DMS 273 (cell line): ENCODE measurements around the gene FOXK1.
"Not testable (repeated sequence)": the region's sequence is repeated elsewhere in the genome, so short reads cannot be mapped to it uniquely, and the experiment has no call there.

Experiments used
- DNase-seq: peaks from one replicate; lab custom pipeline; 2025; ENCODE audit not compliant: unreplicated experiment; lab: John Stamatoyannopoulos, UW

Gene FOXK1

GRCh38 chr7:4783292-4783652, 101.2 kb downstream of the FOXK1 start:
- no peak for DNase-seq

- DNase-seq: no peak
These were observed 101.8 kb downstream of the FOXK1 start for GRCh38 chr7:4783762-4784351.

DNA sequence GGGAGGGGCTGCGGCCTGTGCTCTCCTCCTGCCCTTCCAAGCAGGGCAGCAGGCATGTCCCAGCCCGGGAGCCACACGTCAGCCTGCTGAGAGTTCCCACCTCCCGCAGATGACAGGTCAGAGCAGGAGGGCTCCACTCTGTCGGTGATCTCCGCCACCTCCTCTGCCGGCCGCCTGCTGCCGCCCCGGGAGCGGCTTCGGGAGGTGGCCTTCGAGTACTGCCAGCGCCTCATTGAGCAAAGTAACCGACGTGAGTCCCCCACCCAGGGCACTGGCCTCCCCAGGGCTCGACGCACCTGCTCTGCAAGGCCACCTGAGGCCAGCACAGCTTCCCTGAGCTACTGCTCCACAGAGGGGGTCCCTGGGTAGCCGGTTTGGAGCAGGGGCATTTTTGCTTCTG, 102.7 kb downstream of the FOXK1 start:
- DNase-seq: no peak

- DNase-seq: no peak
These were observed 103.3 kb downstream of the FOXK1 start for GRCh38 chr7:4785371-4785770.

DNA sequence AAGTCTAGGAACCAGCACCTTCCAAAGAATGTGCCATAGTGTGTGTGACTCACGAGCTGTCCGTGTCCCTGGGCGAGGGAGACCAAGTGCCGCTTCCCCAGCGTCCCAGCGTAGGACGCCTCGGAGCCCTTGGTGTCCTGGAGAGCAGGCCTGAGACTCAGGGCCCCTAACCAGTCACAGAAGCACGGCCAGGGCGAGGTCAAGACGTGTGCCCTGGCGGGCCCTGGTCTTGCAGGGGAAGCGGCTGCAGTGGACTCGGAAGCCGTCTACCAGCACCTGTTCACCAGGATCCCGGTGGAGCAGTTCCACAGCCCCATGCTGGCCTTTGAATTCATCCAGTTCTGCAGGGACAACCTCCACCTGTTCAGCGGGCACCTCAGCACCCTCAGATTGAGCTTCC, 103.9 kb downstream of the FOXK1 start:
- DNase-seq: no peak

DNA sequence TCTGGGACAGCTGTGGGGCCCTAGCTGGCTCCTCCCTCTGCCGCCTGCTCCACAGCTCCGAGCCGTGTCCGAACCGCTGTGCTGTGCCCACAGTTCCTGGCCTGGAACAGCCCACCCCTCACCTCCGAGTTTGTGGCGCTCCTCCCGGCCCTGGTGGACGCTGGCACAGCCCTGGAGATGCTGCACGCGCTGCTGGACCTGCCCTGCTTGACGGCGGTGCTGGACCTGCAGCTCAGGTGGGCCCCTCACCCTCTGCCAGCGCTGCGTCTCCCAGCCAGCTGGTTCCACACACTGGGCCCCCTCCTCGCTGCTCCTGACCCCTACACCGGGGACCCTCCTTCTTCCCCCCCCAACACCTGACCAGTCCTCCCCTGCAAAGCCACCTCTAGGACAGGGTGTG, 105.4 kb downstream of the FOXK1 start:
- DNase-seq: no peak

GRCh38 chr7:4787947-4788626, 106.0 kb downstream of the FOXK1 start:
- DNase-seq: no peak

DNA sequence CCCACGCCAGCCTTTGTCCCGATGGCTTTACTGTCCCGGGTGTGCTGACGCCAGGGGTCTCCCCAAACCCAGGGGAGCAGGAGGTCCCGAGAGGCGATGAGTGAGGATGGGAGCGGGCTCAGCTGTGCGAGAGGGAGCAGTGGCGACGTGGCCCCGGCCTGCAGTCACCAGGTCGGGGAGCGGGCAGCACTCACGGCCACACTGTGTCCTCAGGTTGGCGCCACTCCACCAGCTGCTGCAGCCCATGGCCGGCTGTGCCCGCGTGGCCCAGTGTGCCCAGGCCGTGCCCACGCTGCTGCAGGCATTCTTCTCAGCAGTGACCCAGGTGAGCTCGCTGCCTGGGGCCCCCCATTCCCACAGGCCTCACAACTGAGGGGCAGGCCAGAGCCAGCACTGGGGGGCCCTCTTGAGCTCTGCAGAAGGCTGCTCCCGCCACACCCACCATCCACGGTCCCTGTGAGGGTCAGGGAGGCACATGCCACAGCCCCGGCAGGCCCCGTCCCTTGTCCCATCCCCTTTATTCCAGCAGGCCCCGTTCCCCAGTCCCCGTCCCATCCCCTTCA, 106.6 kb downstream of the FOXK1 start:
- DNase-seq: no peak

DNA sequence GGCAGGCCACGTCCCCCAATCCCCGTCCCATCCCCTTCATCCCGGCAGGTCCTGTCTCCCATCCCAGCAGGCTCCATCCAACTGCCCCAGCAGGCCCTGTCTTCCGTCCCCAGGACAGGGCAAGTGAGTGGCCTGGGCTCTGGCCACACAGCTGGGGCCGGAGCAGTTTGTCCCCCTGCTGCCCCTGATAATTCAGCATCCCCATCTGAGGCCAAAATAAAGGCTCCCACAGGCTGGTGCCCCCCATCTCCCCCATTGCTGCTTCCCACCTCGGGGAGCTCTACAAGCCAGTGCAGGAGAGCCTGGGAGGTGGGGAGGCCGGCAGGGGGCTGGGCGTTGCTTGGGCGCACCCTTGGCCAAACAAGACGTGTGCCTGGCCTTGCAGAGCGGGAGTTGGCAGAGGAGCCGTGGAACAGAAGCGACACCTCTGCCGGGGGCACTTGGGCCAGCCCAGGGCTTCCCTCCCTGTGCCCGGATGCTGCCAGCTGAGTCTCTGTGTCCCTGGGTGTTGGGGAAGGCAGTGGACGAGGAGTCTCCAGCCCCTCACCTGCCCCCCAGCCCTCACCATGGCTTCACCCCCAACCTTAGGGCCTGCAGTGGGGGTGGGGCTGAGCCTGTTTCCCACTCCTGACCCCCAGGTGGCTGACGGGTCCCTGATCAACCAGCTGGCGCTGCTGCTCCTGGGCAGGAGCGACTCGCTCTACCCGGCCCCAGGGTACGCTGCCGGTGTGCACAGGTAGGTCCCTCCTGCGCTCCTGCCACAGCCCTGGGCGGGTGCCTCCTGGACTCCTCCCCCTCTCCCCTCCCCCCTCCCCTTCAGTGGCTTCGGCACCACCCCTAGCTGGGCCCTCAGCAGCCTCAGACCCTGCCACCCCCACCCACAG, 107.3 kb downstream of the FOXK1 start:
- no peak for DNase-seq

DNA sequence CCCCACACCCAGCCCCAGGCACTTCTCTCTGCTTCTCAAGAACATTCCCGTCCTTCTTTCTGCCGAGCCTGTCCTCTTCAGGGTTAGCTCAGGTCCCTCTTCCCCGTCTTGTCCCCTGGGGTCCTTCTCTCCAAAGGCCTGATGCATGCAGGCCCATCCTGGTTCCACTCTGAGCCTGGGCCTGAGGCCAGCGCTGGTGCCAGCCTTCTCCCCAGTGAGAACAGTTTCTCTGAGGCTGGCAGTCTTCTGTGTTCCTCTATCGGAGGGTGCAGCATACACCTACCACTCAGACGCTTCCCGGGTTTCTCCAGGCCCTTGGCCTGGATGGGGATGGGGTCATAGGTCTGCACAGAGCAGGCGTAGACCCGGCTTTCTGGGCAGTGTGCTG, 108.0 kb downstream of the FOXK1 start:
- DNase-seq: no peak

GRCh38 chr7:4790516-4790991, 108.5 kb downstream of the FOXK1 start:
- DNase-seq: no peak

- DNase-seq: no peak
These were observed 109.1 kb downstream of the FOXK1 start for GRCh38 chr7:4791101-4791737.

- DNase-seq: peak; percentile 52
These were observed 109.8 kb downstream of the FOXK1 start for GRCh38 chr7:4791738-4792536.

- no peak for DNase-seq
These were observed 110.5 kb downstream of the FOXK1 start for GRCh38 chr7:4792537-4793126.

DNA sequence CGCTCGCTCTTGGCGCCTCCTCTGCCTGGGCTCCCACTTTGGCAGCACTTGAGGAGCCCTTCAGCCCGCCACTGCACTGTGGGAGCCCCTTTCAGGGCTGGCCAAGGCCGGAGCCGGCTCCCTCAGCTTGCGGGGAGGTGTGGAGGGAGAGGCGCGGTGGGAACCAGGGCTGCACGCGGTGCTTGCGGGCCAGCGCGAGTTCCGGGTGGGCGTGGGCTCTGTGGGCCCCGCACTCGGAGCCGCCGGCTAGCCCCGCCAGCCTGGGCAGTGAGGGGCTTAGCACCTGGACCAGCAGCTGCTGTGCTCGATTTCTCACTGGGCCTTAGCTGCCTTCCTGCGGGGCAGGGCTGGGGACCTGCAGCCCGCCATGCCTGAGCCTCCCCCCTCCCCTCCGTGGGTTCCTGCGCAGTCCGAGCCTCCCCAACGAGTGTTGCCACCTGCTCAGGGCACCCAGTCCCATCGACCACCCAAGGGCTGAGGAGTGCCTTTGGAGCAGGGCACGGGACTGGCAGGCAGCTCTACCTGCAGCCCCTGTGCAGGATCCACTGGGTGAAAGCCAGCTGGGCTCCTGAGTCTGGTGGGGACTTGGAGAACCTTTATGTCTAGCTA, 111.4 kb downstream of the FOXK1 start:
- DNase-seq: not testable (repeated sequence)

DNA sequence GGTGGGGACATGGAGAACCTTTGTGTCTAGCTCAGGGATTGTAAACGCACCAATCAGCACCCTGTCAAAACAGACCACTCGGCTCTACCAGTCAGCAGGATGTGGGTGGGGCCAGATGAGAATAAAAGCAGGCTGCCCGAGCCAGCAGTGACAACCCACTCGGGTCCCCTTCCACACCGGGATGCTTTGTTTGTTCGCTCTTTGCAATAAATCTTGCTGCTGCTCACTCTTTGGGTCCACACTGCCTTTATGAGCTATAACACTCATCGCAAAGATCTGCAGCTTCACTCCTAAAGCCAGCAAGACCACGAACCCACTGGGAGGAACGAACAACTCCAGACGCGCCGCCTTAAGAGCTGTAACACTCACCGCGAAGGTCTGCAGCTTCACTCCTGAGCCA, 112.1 kb downstream of the FOXK1 start:
- DNase-seq: not testable (repeated sequence)

DNA sequence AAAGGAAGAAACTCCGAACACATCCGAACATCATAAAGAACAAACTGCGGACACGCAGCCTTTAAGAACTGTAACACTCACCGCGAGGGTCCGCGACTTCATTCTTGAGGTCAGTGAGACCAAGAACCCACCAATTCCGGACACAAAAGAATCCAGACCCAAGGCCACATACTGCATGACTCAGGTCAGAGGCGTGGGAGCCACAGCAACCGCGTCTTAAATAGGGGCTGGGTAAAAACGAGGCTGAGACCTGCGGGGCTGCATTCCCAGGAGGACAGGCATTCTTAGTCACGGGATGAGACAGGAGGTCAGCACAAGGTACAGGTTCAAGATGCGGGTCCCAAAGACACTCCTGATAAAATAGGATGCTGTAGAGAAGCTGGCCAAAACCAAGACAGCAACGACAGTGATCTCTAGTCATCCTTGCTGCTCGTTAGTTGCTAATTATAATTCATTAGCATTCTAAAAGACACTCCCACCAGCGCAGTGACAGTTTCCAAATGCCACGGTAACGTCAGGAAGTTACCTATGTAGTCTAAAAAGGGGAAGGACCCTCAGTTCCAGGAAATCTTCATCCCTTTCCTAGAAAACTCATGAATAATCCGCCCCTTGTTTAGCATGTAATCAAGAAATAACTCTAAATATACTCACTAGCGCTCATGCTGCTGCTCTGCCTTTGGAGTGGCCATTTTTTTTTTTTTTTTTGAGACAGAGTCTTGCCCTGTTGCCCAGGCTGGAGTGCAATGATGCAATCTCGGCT, 112.7 kb downstream of the FOXK1 start:
- no peak for DNase-seq

- no peak for DNase-seq
These were observed 114.4 kb downstream of the FOXK1 start for GRCh38 chr7:4796453-4796852.
